Measurements from ENCODE around the gene OTULIN.

- TF ChIP-seq CTCF (IDR thresholded peaks at IDR 0.05; ENCODE audit: borderline replicate concordance, extremely low read depth, low read length, poor library complexity, severe bottlenecking): no peak
- no peak for TF ChIP-seq EZH2 (IDR thresholded peaks at IDR 0.05; ENCODE audit: borderline replicate concordance, low read depth, low read length, severe bottlenecking)
Measured at GRCh38 chr5:14684757-14685156, 20.2 kb downstream of the OTULIN start.

All from DND-41 (cell line).